ENCODE measurements around the gene CNTNAP1. TPM values are rescaled to one million over a fixed set of nuclear protein-coding genes. Genes with fewer than 3 reads are reported as not detected.

The CNTNAP1 gene
- total RNA-seq, 2 experiments from 2014 or later: 4.4 to 4.5 TPM

DNA sequence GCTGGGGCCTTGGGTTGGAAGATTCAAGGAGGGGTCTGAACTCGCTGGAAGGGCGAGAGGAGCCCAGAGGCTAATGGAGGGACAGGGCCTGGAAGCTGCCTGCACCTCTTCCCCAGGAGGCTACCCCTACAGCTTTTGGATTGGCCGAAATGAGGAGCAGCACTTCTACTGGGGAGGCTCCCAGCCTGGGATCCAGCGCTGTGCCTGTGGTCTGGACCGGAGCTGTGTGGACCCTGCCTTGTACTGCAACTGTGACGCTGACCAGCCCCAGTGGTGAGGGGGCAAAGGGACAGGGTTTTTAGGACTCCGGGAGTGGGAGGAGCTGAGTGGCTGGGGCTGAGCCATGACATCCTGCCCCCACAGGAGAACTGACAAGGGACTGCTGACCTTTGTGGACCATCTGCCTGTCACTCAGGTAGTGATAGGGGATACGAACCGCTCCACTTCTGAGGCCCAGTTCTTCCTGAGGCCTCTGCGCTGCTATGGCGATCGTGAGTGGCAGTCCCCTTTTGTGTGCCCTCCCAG, 8.8 kb downstream of the CNTNAP1 start:
- no peaks in the 10 kb centered on the region for H3K4me1 ChIP-seq (ENCODE audit: insufficient read depth, low read length)
- Mint-ChIP-seq H3K4me3 (no peak overlapping the region), H3K36me3 (ENCODE audit: low read depth) (peaks cover 5% of the 10 kb centered on the region), H3K9me3 (no peaks in the 10 kb centered on the region), H3K4me1 (ENCODE audit: low read depth) (no peaks in the 10 kb centered on the region), H3K27ac (no peak overlapping the region), H3K27me3 (no peaks in the 10 kb centered on the region)
- H3K27ac ChIP-seq (ENCODE audit: low read depth in 1 of 2, low read length in 2 of 2): no peak overlapping the region
- CTCF ChIA-PET: no interaction called here
- ATAC-seq (ENCODE audit: poor library complexity): no peak
- no peaks in the 10 kb centered on the region for H3K27me3 ChIP-seq (ENCODE audit: control insufficient read depth in 1 of 2, insufficient read depth in 2 of 2, low read length in 2 of 2)
- H3K36me3 ChIP-seq (ENCODE audit: insufficient read depth, low read length): peaks cover 7% of the 10 kb centered on the region
- H3K4me3 ChIP-seq (ENCODE audit: low read length): no peak overlapping the region
- intact Hi-C loops (cut with DNase I, micrococcal nuclease): no loop called here
- H3K9me3 ChIP-seq (ENCODE audit: control insufficient read depth in 1 of 2, insufficient read depth in 1 of 2, low read length in 2 of 2): no peaks in the 10 kb centered on the region
- TF ChIP-seq, protein P1, sequence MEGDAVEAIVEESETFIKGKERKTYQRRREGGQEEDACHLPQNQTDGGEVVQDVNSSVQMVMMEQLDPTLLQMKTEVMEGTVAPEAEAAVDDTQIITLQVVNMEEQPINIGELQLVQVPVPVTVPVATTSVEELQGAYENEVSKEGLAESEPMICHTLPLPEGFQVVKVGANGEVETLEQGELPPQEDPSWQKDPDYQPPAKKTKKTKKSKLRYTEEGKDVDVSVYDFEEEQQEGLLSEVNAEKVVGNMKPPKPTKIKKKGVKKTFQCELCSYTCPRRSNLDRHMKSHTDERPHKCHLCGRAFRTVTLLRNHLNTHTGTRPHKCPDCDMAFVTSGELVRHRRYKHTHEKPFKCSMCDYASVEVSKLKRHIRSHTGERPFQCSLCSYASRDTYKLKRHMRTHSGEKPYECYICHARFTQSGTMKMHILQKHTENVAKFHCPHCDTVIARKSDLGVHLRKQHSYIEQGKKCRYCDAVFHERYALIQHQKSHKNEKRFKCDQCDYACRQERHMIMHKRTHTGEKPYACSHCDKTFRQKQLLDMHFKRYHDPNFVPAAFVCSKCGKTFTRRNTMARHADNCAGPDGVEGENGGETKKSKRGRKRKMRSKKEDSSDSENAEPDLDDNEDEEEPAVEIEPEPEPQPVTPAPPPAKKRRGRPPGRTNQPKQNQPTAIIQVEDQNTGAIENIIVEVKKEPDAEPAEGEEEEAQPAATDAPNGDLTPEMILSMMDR (IDR thresholded peaks at IDR 0.05): no peak
- POLR2A ChIA-PET: no interaction called here
- DNase-seq: no peak

DNA sequence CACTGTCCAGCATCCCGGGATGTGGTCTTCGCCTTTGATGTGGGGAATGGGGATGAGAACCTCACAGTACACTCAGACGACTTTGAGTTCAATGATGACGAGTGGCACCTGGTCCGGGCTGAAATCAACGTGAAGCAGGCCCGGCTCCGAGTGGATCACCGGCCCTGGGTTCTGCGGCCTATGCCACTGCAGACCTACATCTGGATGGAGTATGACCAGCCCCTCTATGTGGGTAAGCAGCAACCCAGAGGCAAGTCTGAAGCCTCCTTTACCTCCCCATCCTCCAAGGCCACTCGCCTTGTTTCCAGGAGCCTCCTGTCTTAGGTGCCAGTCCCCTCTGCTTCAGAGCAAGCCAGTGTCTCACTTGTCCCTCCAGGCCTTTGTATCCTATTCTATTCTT, 10.2 kb downstream of the CNTNAP1 start:
- TF ChIP-seq, protein P1 (IDR thresholded peaks at IDR 0.05): no peak
- H3K36me3 Mint-ChIP-seq (ENCODE audit: low read depth): peaks cover 6% of the 10 kb centered on the region
- no peak overlapping the region for H3K27ac ChIP-seq (ENCODE audit: low read depth in 1 of 2, low read length in 2 of 2)
- POLR2A ChIA-PET: no interaction called here
- intact Hi-C loops (cut with DNase I, micrococcal nuclease): no loop called here
- ATAC-seq (ENCODE audit: poor library complexity) (no peak), DNase-seq (no peak)
- H3K27ac Mint-ChIP-seq: no peak overlapping the region
- no peaks in the 10 kb centered on the region for H3K4me1 ChIP-seq (ENCODE audit: insufficient read depth, low read length)
- no peaks in the 10 kb centered on the region for H3K27me3 ChIP-seq (ENCODE audit: control insufficient read depth in 1 of 2, insufficient read depth in 2 of 2, low read length in 2 of 2)
- H3K27me3 Mint-ChIP-seq: no peaks in the 10 kb centered on the region
- H3K9me3 Mint-ChIP-seq: no peaks in the 10 kb centered on the region
- CTCF ChIA-PET: no interaction called here
- H3K4me3 ChIP-seq (ENCODE audit: low read length): no peak overlapping the region
- no peak overlapping the region for H3K4me3 Mint-ChIP-seq
- peaks cover 8% of the 10 kb centered on the region for H3K36me3 ChIP-seq (ENCODE audit: insufficient read depth, low read length)
- no peaks in the 10 kb centered on the region for H3K4me1 Mint-ChIP-seq (ENCODE audit: low read depth)
- H3K9me3 ChIP-seq (ENCODE audit: control insufficient read depth in 1 of 2, insufficient read depth in 1 of 2, low read length in 2 of 2): no peaks in the 10 kb centered on the region

DNA sequence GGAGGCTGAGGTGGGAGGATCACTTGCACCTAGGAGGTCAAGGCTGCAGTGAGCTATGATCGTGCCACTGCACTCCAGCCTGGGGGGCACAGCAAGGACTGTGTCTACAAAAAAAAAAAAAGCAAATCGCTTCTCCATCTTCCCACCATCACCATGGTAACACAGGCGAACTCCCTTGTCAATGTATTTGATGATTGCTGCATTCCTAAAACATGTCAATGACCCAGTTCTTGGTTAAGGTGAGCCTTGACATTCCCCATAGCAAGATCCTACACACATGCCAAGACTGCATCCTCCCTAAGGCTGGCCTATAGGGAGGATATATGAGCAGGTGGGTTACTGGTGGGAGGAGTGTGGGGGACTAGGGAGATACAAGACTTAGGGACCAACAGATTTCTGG, 12.2 kb downstream of the CNTNAP1 start:
- TF ChIP-seq, protein P1 (IDR thresholded peaks at IDR 0.05): no peak
- Histone ChIP-seq H3K4me3 (ENCODE audit: low read length) (no peak overlapping the region), H3K9me3 (ENCODE audit: control insufficient read depth in 1 of 2, insufficient read depth in 1 of 2, low read length in 2 of 2) (no peaks in the 10 kb centered on the region), H3K27ac (ENCODE audit: low read depth in 1 of 2, low read length in 2 of 2) (no peak overlapping the region), H3K27me3 (ENCODE audit: control insufficient read depth in 1 of 2, insufficient read depth in 2 of 2, low read length in 2 of 2) (no peaks in the 10 kb centered on the region), H3K36me3 (ENCODE audit: insufficient read depth, low read length) (peaks cover 8% of the 10 kb centered on the region), H3K4me1 (ENCODE audit: insufficient read depth, low read length) (no peaks in the 10 kb centered on the region)
- intact Hi-C loops (cut with DNase I, micrococcal nuclease): no loop called here
- Mint-ChIP-seq H3K36me3 (ENCODE audit: low read depth) (peaks cover 9% of the 10 kb centered on the region), H3K9me3 (no peaks in the 10 kb centered on the region), H3K4me3 (no peak overlapping the region), H3K27me3 (no peaks in the 10 kb centered on the region), H3K27ac (no peak overlapping the region), H3K4me1 (ENCODE audit: low read depth) (no peaks in the 10 kb centered on the region)
- CTCF ChIA-PET: no interaction called here
- POLR2A ChIA-PET: no interaction called here
- DNase-seq (no peak), ATAC-seq (ENCODE audit: poor library complexity) (no peak)
